T-helper 17 cell (primary cell): ENCODE measurements around the gene KIF16B. TPM values are rescaled to one million over a fixed set of nuclear protein-coding genes. Genes with fewer than 3 reads are reported as not detected.

Source experiments
- ATAC-seq: fragments of 150-1000 bp; cut with Tn5 transposase; 2 replicates; pipeline ENCODE4 v1.10.0; 2021; ENCODE audit warnings: mild to moderate bottlenecking, moderate library complexity
- DNase-seq, 3 donors: peaks; one replicate each; pipeline versions ENCODE4 v3.0.0 to v3.0.0-alpha.2; 2020 to 2021
- H3K9me3 ChIP-seq: one replicate; pipeline ENCODE4 v1.7.0; 2013; ENCODE audit warnings: low read length, mild to moderate bottlenecking; ENCODE audit not compliant: control insufficient read depth, poor library complexity, severe bottlenecking
- H3K27ac Mint-ChIP-seq: one replicate; pipeline ENCODE4 v1.8.0; 2022; ENCODE audit warnings: mild to moderate bottlenecking, moderate library complexity, mixed read lengths
- H3K27me3 Mint-ChIP-seq: one replicate; pipeline ENCODE4 v1.8.0; 2022; ENCODE audit warnings: mixed read lengths
- H3K36me3 Mint-ChIP-seq: one replicate; pipeline ENCODE4 v1.8.0; 2022; ENCODE audit warnings: low read depth, mixed read lengths
- H3K4me1 Mint-ChIP-seq: one replicate; pipeline ENCODE4 v1.8.0; 2022; ENCODE audit warnings: mild to moderate bottlenecking, mixed read lengths
- H3K4me3 Mint-ChIP-seq: one replicate; pipeline ENCODE4 v1.8.0; 2022; ENCODE audit warnings: mild to moderate bottlenecking, moderate library complexity, mixed read lengths
- total RNA-seq, 4 donors: library from RNA in 2 of 4; stranded (reverse) in 2 of 4; gene quantifications; one replicate each; pipeline ENCODE4 v1.2.3 and lab custom pipeline; 2022 to 2026

KIF16B gene
- total RNA-seq, 2 donors from 2014 or later = 11.1 to 12.0 TPM

- ATAC-seq (no peak), DNase-seq (no peak)
- no peaks in the 10 kb centered on the region for H3K4me1 Mint-ChIP-seq
- no peaks in the 10 kb centered on the region for H3K27me3 Mint-ChIP-seq
- H3K9me3 ChIP-seq = no peaks in the 10 kb centered on the region
- no peak overlapping the region for H3K27ac Mint-ChIP-seq
- H3K36me3 Mint-ChIP-seq = no peaks in the 10 kb centered on the region
- no peak overlapping the region for H3K4me3 Mint-ChIP-seq
These were observed 279.7 kb downstream of the KIF16B start for GRCh38 chr20:16293590-16293989.

DNA sequence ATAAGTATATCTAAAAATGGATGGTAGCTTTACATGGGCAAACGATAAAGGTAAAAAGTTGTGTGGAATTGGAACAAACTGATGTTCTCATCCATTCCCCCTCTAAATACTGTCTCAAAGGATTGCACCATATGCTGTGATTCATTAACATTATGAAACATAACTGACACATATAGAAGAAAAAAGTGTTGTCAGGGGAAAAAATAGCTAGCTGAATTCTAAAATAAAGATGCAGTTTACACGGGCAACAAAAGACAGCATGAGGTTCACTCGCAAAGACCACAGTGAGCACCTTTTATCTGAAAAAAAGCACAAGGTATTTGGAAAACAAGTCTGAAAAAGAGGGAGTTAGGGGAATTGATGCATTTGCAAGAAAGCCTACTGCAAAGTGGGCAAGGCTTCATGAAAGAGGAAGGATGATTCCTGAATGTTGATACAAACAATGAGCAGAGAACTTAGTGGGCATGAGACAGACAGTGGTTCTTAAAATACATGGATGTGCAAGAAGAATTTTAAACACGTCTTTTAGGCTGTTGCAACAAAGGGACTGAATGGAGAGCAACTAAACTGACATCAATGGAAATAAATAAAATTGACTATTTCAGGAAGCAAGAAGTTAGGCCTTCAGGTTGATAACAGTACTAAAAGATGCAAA, 280.9 kb downstream of the KIF16B start:
- Mint-ChIP-seq H3K27me3 (no peaks in the 10 kb centered on the region), H3K4me3 (no peak overlapping the region), H3K36me3 (no peaks in the 10 kb centered on the region), H3K4me1 (no peaks in the 10 kb centered on the region), H3K27ac (no peak overlapping the region)
- DNase-seq = no peak
- ATAC-seq = no peak
- no peaks in the 10 kb centered on the region for H3K9me3 ChIP-seq

- H3K36me3 Mint-ChIP-seq = peaks cover 2% of the 10 kb centered on the region
- H3K4me1 Mint-ChIP-seq = no peaks in the 10 kb centered on the region
These were observed 282.9 kb downstream of the KIF16B start for GRCh38 chr20:16290358-16290757.

GRCh38 chr20:16287776-16288175, 285.5 kb downstream of the KIF16B start:
- Mint-ChIP-seq H3K4me3 (no peak overlapping the region), H3K27ac (no peak overlapping the region), H3K36me3 (peaks cover 6% of the 10 kb centered on the region), H3K27me3 (no peaks in the 10 kb centered on the region), H3K4me1 (no peaks in the 10 kb centered on the region)
- no peak for ATAC-seq
- DNase-seq = no peak
- no peaks in the 10 kb centered on the region for H3K9me3 ChIP-seq

More at GRCh38 chr20:16290358-16290757, 282.9 kb downstream of the KIF16B start:
- Mint-ChIP-seq H3K4me3 (no peak overlapping the region), H3K27ac (no peak overlapping the region), H3K27me3 (no peaks in the 10 kb centered on the region)
- DNase-seq (no peak), ATAC-seq (no peak)
- no peaks in the 10 kb centered on the region for H3K9me3 ChIP-seq

DNA sequence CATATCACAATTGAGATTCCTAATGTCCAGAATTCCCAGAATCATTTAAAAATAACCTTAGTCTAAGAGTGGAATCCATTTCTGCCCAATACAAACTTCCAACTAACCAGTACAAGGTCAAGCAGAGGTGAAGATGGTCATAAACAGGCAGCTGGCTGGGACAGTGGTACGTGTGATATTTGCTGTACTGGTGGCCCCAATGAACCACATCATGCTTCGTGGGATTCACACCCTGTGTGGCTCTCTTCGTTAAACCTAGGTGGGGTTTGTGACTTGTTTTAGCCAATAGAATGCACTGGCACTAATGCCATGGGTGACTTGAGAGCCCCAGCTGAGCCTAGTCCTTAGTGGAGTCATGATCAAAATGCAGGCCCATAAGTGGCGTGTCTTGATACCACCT, 286.6 kb downstream of the KIF16B start:
- H3K36me3 Mint-ChIP-seq = peaks cover 6% of the 10 kb centered on the region
- no peaks in the 10 kb centered on the region for H3K27me3 Mint-ChIP-seq
- H3K9me3 ChIP-seq = no peaks in the 10 kb centered on the region
- H3K4me1 Mint-ChIP-seq = no peaks in the 10 kb centered on the region
- no peak overlapping the region for H3K4me3 Mint-ChIP-seq
- DNase-seq = no peak
- no peak overlapping the region for H3K27ac Mint-ChIP-seq
- ATAC-seq = no peak

GRCh38 chr20:16284385-16285100, 288.7 kb downstream of the KIF16B start:
- DNase-seq (no peak), ATAC-seq (no peak)
- H3K4me3 Mint-ChIP-seq = no peak overlapping the region
- H3K27ac Mint-ChIP-seq = no peak overlapping the region
- peaks cover 6% of the 10 kb centered on the region for H3K36me3 Mint-ChIP-seq
- H3K9me3 ChIP-seq = no peaks in the 10 kb centered on the region
- H3K4me1 Mint-ChIP-seq = no peaks in the 10 kb centered on the region
- no peaks in the 10 kb centered on the region for H3K27me3 Mint-ChIP-seq

DNA sequence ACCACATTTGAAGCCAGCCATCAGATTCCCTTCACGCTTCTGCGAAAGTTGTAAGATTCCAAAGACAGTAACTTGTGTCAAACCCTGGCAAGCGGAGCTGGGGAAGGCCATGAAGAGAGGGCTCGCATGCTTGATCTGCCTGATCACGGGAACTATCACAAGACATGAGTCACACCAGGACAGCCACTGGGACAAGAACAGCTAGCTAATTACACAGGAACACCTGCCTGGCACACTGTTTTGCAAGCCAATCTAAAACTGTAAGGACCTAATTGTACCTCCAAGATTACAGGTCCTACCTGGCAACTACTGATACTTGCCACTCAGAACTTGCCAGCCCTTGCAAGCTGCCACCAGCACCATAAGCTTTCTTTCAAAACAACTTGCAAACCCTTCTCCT, 289.3 kb downstream of the KIF16B start:
- Mint-ChIP-seq H3K4me3 (no peak overlapping the region), H3K27me3 (no peaks in the 10 kb centered on the region), H3K36me3 (peaks cover 6% of the 10 kb centered on the region), H3K4me1 (no peaks in the 10 kb centered on the region), H3K27ac (no peak overlapping the region)
- no peaks in the 10 kb centered on the region for H3K9me3 ChIP-seq
- no peak for DNase-seq
- ATAC-seq = no peak

- no peaks in the 10 kb centered on the region for H3K4me1 Mint-ChIP-seq
- H3K36me3 Mint-ChIP-seq = peaks cover 6% of the 10 kb centered on the region
- H3K27me3 Mint-ChIP-seq = no peaks in the 10 kb centered on the region
- no peaks in the 10 kb centered on the region for H3K9me3 ChIP-seq
- no peak overlapping the region for H3K4me3 Mint-ChIP-seq
- DNase-seq (no peak), ATAC-seq (no peak)
- no peak overlapping the region for H3K27ac Mint-ChIP-seq
These were observed 289.9 kb downstream of the KIF16B start for GRCh38 chr20:16283307-16283706.

- H3K9me3 ChIP-seq = no peaks in the 10 kb centered on the region
- H3K36me3 Mint-ChIP-seq = peaks cover 3% of the 10 kb centered on the region
- ATAC-seq (no peak), DNase-seq (no peak)
- H3K27me3 Mint-ChIP-seq = no peaks in the 10 kb centered on the region
- H3K4me1 Mint-ChIP-seq = no peaks in the 10 kb centered on the region
- no peak overlapping the region for H3K4me3 Mint-ChIP-seq
- H3K27ac Mint-ChIP-seq = no peak overlapping the region
These were observed 293.0 kb downstream of the KIF16B start for GRCh38 chr20:16280219-16280618.

- DNase-seq = no peak
- no peak for ATAC-seq
- Mint-ChIP-seq H3K27me3 (no peaks in the 10 kb centered on the region), H3K4me1 (no peaks in the 10 kb centered on the region), H3K27ac (peak overlapping the region; percentile 57), H3K36me3 (peaks cover 2% of the 10 kb centered on the region), H3K4me3 (no peak overlapping the region)
- no peaks in the 10 kb centered on the region for H3K9me3 ChIP-seq
These were observed 293.9 kb downstream of the KIF16B start for GRCh38 chr20:16279320-16279719.

DNA sequence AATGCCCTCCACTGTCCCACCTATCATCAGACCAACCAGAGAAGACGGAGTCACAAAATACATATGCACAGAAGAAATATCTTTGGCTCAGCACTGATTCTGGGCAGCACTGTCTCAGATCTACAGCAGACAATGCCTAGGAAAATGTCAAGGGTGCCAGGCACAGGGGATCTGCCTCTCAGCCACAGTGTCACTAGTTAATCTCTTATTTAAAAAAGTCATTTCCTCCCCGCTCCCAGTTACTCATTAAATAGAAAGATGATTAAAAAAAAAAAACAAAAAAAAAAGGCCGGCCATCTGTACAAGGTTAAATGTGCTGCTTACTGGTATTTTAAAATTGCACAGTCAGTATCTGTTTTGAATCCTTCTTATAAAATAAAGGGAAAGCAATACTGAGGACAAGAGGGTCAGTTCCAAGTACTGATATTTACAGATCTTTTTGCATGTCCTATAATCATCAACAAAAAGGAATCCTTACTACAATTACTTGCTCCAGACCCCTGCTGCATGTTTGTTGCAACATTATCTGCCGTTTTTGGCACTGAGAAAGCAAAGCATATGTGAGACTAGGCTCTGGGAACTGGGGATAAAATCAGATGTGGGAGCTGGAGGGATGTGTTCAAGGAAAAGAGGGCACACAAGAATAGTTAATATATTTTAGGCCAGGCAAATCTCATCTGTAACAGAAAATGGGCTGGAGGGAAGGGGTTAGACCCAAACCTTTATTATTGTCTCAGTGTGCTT, 299.3 kb downstream of the KIF16B start:
- H3K27me3 Mint-ChIP-seq = no peaks in the 10 kb centered on the region
- no peaks in the 10 kb centered on the region for H3K4me1 Mint-ChIP-seq
- no peaks in the 10 kb centered on the region for H3K36me3 Mint-ChIP-seq

DNA sequence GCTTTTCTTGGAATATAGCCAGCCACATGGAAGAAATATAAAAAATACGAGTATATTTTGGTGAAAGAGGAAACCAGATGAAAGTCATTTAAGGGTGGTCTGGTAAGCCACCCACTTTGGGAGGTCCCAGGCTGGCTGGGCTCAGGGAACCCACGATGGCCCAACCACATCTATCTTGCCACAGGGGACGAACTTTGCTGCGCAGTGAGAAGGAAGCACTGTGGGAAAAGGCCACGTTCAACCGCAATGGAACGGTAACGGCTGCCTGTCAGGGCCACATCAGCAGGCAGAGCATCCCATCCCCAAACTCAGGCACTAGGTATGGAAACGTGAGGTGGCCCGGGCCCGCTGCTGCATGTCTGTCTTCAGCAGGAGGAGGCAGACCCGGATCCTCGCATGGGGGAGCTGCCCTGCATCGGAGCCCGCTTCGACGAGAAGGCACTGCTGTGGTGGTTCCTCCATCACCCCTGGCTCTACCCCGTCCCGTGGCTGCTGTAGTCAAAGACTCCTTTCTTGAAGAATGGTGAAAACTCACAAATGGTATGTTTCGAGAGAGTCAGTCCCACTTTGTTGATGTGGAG, 300.4 kb downstream of the KIF16B start:
- ATAC-seq (no peak), DNase-seq (no peak)
- Mint-ChIP-seq H3K27me3 (no peaks in the 10 kb centered on the region), H3K36me3 (no peaks in the 10 kb centered on the region), H3K4me1 (no peaks in the 10 kb centered on the region), H3K4me3 (no peak overlapping the region), H3K27ac (no peak overlapping the region)
- no peaks in the 10 kb centered on the region for H3K9me3 ChIP-seq

More for the DNA sequence above, 299.3 kb downstream of the KIF16B start:
- H3K9me3 ChIP-seq = no peaks in the 10 kb centered on the region
- ATAC-seq (no peak), DNase-seq (no peak)
- Mint-ChIP-seq H3K27ac (no peak overlapping the region), H3K4me3 (no peak overlapping the region)

- DNase-seq (no peak), ATAC-seq (no peak)
- Mint-ChIP-seq H3K4me1 (no peaks in the 10 kb centered on the region), H3K4me3 (no peak overlapping the region), H3K27ac (no peak overlapping the region), H3K36me3 (no peaks in the 10 kb centered on the region), H3K27me3 (no peaks in the 10 kb centered on the region)
- no peaks in the 10 kb centered on the region for H3K9me3 ChIP-seq
These were observed 301.8 kb downstream of the KIF16B start for GRCh38 chr20:16271450-16271849.
